AML-193 (cell line): ENCODE results near the gene ABTB2.
"Not testable (repeated sequence)": the region's sequence is repeated elsewhere in the genome, so short reads cannot be mapped to it uniquely, and the experiment has no call there.

Experiments
- DNase-seq, 2 experiments: peaks; one replicate each; lab custom pipeline; 2025; lab: John Stamatoyannopoulos, UW

The ABTB2 gene

GRCh38 chr11:34262531-34263081 is 95.2 kb downstream of the ABTB2 start:
- DNase-seq: no peak

GRCh38 chr11:34261820-34262219 is 96.0 kb downstream of the ABTB2 start:
- no peak for DNase-seq

- no peak for DNase-seq
These were observed 96.7 kb downstream of the ABTB2 start for GRCh38 chr11:34261095-34261494.

GRCh38 chr11:34260072-34260575 is 97.7 kb downstream of the ABTB2 start:
- DNase-seq: no peak

GRCh38 chr11:34259087-34259486 is 98.7 kb downstream of the ABTB2 start:
- DNase-seq: no peak

GRCh38 chr11:34256626-34257025 is 101.2 kb downstream of the ABTB2 start:
- no peak for DNase-seq

- no peak for DNase-seq
These were observed 101.7 kb downstream of the ABTB2 start for GRCh38 chr11:34256150-34256549.

- no peak for DNase-seq
These were observed 102.7 kb downstream of the ABTB2 start for GRCh38 chr11:34255101-34255500.

GRCh38 chr11:34254011-34254410 is 103.8 kb downstream of the ABTB2 start:
- no peak for DNase-seq

GRCh38 chr11:34252651-34253050 is 105.2 kb downstream of the ABTB2 start:
- DNase-seq: no peak

- DNase-seq: no peak
These were observed 105.8 kb downstream of the ABTB2 start for GRCh38 chr11:34252015-34252414.

- DNase-seq: no peak
These were observed 106.2 kb downstream of the ABTB2 start for GRCh38 chr11:34251589-34251980.

GRCh38 chr11:34250732-34251588 is 106.8 kb downstream of the ABTB2 start:
- no peak for DNase-seq

GRCh38 chr11:34250211-34250610 is 107.6 kb downstream of the ABTB2 start:
- DNase-seq: no peak

- no peak for DNase-seq
These were observed 108.4 kb downstream of the ABTB2 start for GRCh38 chr11:34249439-34249838.

GRCh38 chr11:34246511-34246910 is 111.3 kb downstream of the ABTB2 start:
- not testable (repeated sequence) for DNase-seq

GRCh38 chr11:34245041-34245440 is 112.8 kb downstream of the ABTB2 start:
- no peak for DNase-seq

GRCh38 chr11:34243600-34244464 is 114.0 kb downstream of the ABTB2 start:
- no peak for DNase-seq

GRCh38 chr11:34242037-34242625 is 115.7 kb downstream of the ABTB2 start:
- no peak for DNase-seq

- no peak for DNase-seq
These were observed 117.7 kb downstream of the ABTB2 start for GRCh38 chr11:34240150-34240494.

- DNase-seq: no peak
These were observed 118.2 kb downstream of the ABTB2 start for GRCh38 chr11:34239465-34240149.

GRCh38 chr11:34238966-34239365 is 118.8 kb downstream of the ABTB2 start:
- no peak for DNase-seq
